Suprapubic skin (tissue), 4 donors: ENCODE results near the gene SLC22A14.

Experiments
- CTCF ChIP-seq, 2 donors: fragments of 200-600 bp in 1 of 2; fragments of 450-650 bp in 1 of 2; sonication (generic) in 1 of 2; IDR thresholded peaks; one replicate each; pipeline ENCODE4 v1.5.1; 2016 to 2019; ENCODE audit warnings: antibody characterized with exemption in 2 of 2, mild to moderate bottlenecking in 1 of 2, moderate library complexity in 1 of 2
- POLR2A ChIP-seq, 2 donors: fragments of 450-650 bp; IDR thresholded peaks; one replicate each; pipeline ENCODE4 v1.6.1; 2017; ENCODE audit warnings: antibody characterized with exemption in 2 of 2, mild to moderate bottlenecking in 2 of 2, moderate library complexity in 2 of 2
- POLR2AphosphoS5 ChIP-seq, 3 donors: sonication (generic); formaldehyde crosslinking; IDR thresholded peaks; one replicate each; pipeline ENCODE4 v1.6.1; 2017; ENCODE audit warnings: antibody characterized with exemption in 3 of 3

- TF ChIP-seq CTCF (IDR thresholded peaks at IDR 0.05): no peak
- no peak for TF ChIP-seq POLR2AphosphoS5 (IDR thresholded peaks at IDR 0.05)
- TF ChIP-seq POLR2A (IDR thresholded peaks at IDR 0.05): no peak
Measured at GRCh38 chr3:38354588-38355330, 72.7 kb downstream of the SLC22A14 start.
